OCI-LY1 (cell line): ENCODE results near the gene CD58.
"Not testable (repeated sequence)": the region's sequence is repeated elsewhere in the genome, so short reads cannot be mapped to it uniquely, and the experiment has no call there.

Experiments
- H2AFZ ChIP-seq: fragments of 200-600 bp; sonication (generic), shearing (Covaris generic); 2 replicates; pipeline ENCODE4 v1.6.0; 2014; ENCODE audit warnings: antibody characterized with exemption, mild to moderate bottlenecking, low read length
- H3F3A ChIP-seq: fragments of 200-600 bp; sonication (generic), shearing (Covaris generic); 2 replicates; pipeline ENCODE4 v1.6.0; 2014; ENCODE audit warnings: mild to moderate bottlenecking, antibody characterized with exemption, low read length, moderate library complexity; ENCODE audit not compliant: insufficient read depth
- H3K27ac ChIP-seq: fragments of 200-600 bp; sonication (generic); 2 replicates; pipeline ENCODE4 v1.5.1; 2014; ENCODE audit warnings: low read length, mixed run types, mild to moderate bottlenecking, low read depth; ENCODE audit not compliant: poor library complexity, severe bottlenecking
- H3K27me3 ChIP-seq: fragments of 200-600 bp; sonication (generic); 2 replicates; pipeline ENCODE4 v1.6.0; 2014; ENCODE audit warnings: antibody characterized with exemption, mild to moderate bottlenecking, low read length, moderate library complexity; ENCODE audit not compliant: insufficient read depth
- H3K36me3 ChIP-seq: fragments of 200-600 bp; sonication (generic); 2 replicates; pipeline ENCODE4 v1.6.1; 2014; ENCODE audit warnings: mild to moderate bottlenecking, antibody characterized with exemption, low read length, moderate library complexity, mixed read lengths; ENCODE audit not compliant: insufficient read depth
- H3K4me1 ChIP-seq: fragments of 200-600 bp; sonication (generic); 2 replicates; pipeline ENCODE4 v1.5.1; 2014; ENCODE audit warnings: mild to moderate bottlenecking, low read length, moderate library complexity; ENCODE audit not compliant: insufficient read depth, severe bottlenecking
- H3K4me2 ChIP-seq: fragments of 200-600 bp; sonication (generic), shearing (Covaris generic); 2 replicates; pipeline ENCODE4 v1.6.1; 2014; ENCODE audit warnings: low read length
- H3K4me3 ChIP-seq: fragments of 200-600 bp; sonication (generic); 2 replicates; pipeline ENCODE4 v1.5.1; 2014; ENCODE audit warnings: low read length, low read depth, mild to moderate bottlenecking, mixed read lengths; ENCODE audit not compliant: poor library complexity, severe bottlenecking
- H3K79me2 ChIP-seq: fragments of 200-600 bp; shearing (Covaris generic); 2 replicates; pipeline ENCODE4 v1.6.1; 2016; ENCODE audit warnings: mixed run types, low read length, mixed read lengths; ENCODE audit not compliant: insufficient read depth
- H3K9ac ChIP-seq: fragments of 200-600 bp; sonication (generic), shearing (Covaris generic); 2 replicates; pipeline ENCODE4 v1.6.1; 2014; ENCODE audit warnings: mild to moderate bottlenecking, low read length, mixed read lengths
- H3K9me2 ChIP-seq: fragments of 200-600 bp; sonication (generic), shearing (Covaris generic); 2 replicates; pipeline ENCODE4 v1.6.1; 2014; ENCODE audit warnings: low read depth, mild to moderate bottlenecking, low read length, mixed read lengths
- H3K9me3 ChIP-seq: fragments of 200-600 bp; shearing (Covaris generic); 2 replicates; pipeline ENCODE4 v1.6.1; 2014; ENCODE audit warnings: low read length, mixed read lengths
- H4K20me1 ChIP-seq: fragments of 200-600 bp; sonication (generic), shearing (Covaris generic); 2 replicates; pipeline ENCODE4 v1.6.0; 2016; ENCODE audit warnings: mild to moderate bottlenecking, low read length; ENCODE audit not compliant: insufficient read depth
- CTCF ChIP-seq: fragments of 200-600 bp; sonication (generic), shearing (Covaris generic); IDR thresholded peaks from 2 replicates; pipeline ENCODE4 v1.5.1; 2017; ENCODE audit warnings: mild to moderate bottlenecking, antibody characterized with exemption, low read length, moderate library complexity, mixed read lengths
- EZH2 ChIP-seq: fragments of 200-600 bp; sonication (generic), shearing (Covaris generic); IDR thresholded peaks from 2 replicates; pipeline ENCODE4 v1.8.0; 2017; ENCODE audit warnings: borderline replicate concordance, mixed run types, mild to moderate bottlenecking, antibody characterized with exemption, low read length, moderate library complexity, mixed read lengths

Gene CD58

GRCh38 chr1:116570358-116571214 is at the start of gene CD58:
TSS of gene CD58 (minus strand) at chr1:116571026. CDS start at chr1:116570972, 54 bp downstream.
- Histone ChIP-seq H3K9ac (peak within 1 kb of the TSS; percentile 58), H3K79me2 (no peaks in the 10 kb centered on the region), H3K4me3 (peak within 1 kb of the TSS; percentile 69), H3K9me2 (no peaks in the 10 kb centered on the region), H3K4me2 (peak within 1 kb of the TSS; percentile 71), H3K9me3 (no peaks in the 10 kb centered on the region), H4K20me1 (no peaks in the 10 kb centered on the region), H3K27ac (no peak within 1 kb of the TSS), H3K27me3 (no peaks in the 10 kb centered on the region), H2AFZ (peak within 1 kb of the TSS; percentile 68), H3K36me3 (no peaks in the 10 kb centered on the region), H3F3A (no peaks in the 10 kb centered on the region), H3K4me1 (peaks cover 9% of the 10 kb centered on the region)
- TF ChIP-seq CTCF (peak; percentile 67), EZH2 (no peak)

GRCh38 chr1:116620392-116620791 is 49.6 kb upstream of the CD58 start:
- H3K27ac ChIP-seq, H3K4me1 ChIP-seq, H3K9me2 ChIP-seq, H3K4me2 ChIP-seq, H3F3A ChIP-seq, H3K36me3 ChIP-seq, H2AFZ ChIP-seq, H3K9ac ChIP-seq, H3K79me2 ChIP-seq, H4K20me1 ChIP-seq, H3K4me3 ChIP-seq, H3K9me3 ChIP-seq, H3K27me3 ChIP-seq: not testable (repeated sequence)

- not testable (repeated sequence) for H3K36me3 ChIP-seq, H4K20me1 ChIP-seq, H3K27me3 ChIP-seq, H3K9me2 ChIP-seq, H3K27ac ChIP-seq, H3K9ac ChIP-seq, H2AFZ ChIP-seq, H3F3A ChIP-seq, H3K9me3 ChIP-seq, H3K4me1 ChIP-seq, H3K79me2 ChIP-seq, H3K4me3 ChIP-seq, H3K4me2 ChIP-seq
Observed at GRCh38 chr1:116619106-116619505, 48.3 kb upstream of the CD58 start.

- not testable (repeated sequence) for H2AFZ ChIP-seq, H3K27me3 ChIP-seq, H3K4me2 ChIP-seq, H3K9me3 ChIP-seq, H3F3A ChIP-seq, H4K20me1 ChIP-seq, H3K27ac ChIP-seq, H3K9me2 ChIP-seq, H3K79me2 ChIP-seq, H3K4me3 ChIP-seq, H3K9ac ChIP-seq, H3K4me1 ChIP-seq, H3K36me3 ChIP-seq
Observed at GRCh38 chr1:116617808-116618207, 47.0 kb upstream of the CD58 start.

- H3K79me2 ChIP-seq, H4K20me1 ChIP-seq, H3K9ac ChIP-seq, H3K4me3 ChIP-seq, H3K27me3 ChIP-seq, H3F3A ChIP-seq, H3K4me2 ChIP-seq, H3K9me2 ChIP-seq, H3K36me3 ChIP-seq, H2AFZ ChIP-seq, H3K4me1 ChIP-seq, H3K9me3 ChIP-seq, H3K27ac ChIP-seq: not testable (repeated sequence)
Observed at GRCh38 chr1:116613825-116614224, 43.0 kb upstream of the CD58 start.

- H3K36me3 ChIP-seq, result not testable (repeated sequence)
Observed at GRCh38 chr1:116609801-116610371, 39.1 kb upstream of the CD58 start.

More at GRCh38 chr1:116609801-116610371, 39.1 kb upstream of the CD58 start:
- not testable (repeated sequence) for H3F3A ChIP-seq, H3K4me1 ChIP-seq, H3K9ac ChIP-seq, H3K27ac ChIP-seq, H3K9me2 ChIP-seq, H2AFZ ChIP-seq, H3K4me3 ChIP-seq, H3K4me2 ChIP-seq, H4K20me1 ChIP-seq, H3K27me3 ChIP-seq, H3K79me2 ChIP-seq, H3K9me3 ChIP-seq
